Activated T-cell treated with anti-CD3 and anti-CD28 coated beads, Interleukin-2, amount 50 U/mL, for 72 hours (primary cell): ENCODE data around the gene LRRC30. TPM values are rescaled to one million over a fixed set of nuclear protein-coding genes. Genes with fewer than 3 reads are reported as not detected.

ENCODE experiments used
- ATAC-seq, 2 donors: fragments of 150-1000 bp; cut with Tn5 transposase; replicated peaks in 1 of 2; 2 replicates each; pipeline ENCODE4 v1.10.0; 2021; ENCODE audit warnings: moderate library complexity in 2 of 2, mild to moderate bottlenecking in 1 of 2
- DNase-seq, 2 donors: peaks; one replicate each; pipeline ENCODE4 v3.0.0; 2021 to 2022; ENCODE audit warnings: mixed read lengths in 1 of 2
- H3K27ac Mint-ChIP-seq: one replicate; pipeline ENCODE4 v1.8.0; 2022; ENCODE audit warnings: mild to moderate bottlenecking, moderate library complexity, mixed read lengths
- H3K27me3 Mint-ChIP-seq: one replicate; pipeline ENCODE4 v1.8.0; 2022; ENCODE audit warnings: low read depth, mixed read lengths
- H3K36me3 Mint-ChIP-seq, 2 donors: one replicate each; pipeline ENCODE4 v1.8.0; 2022; ENCODE audit warnings: mixed read lengths in 2 of 2, mild to moderate bottlenecking in 1 of 2; ENCODE audit not compliant: insufficient read depth in 2 of 2
- H3K4me1 Mint-ChIP-seq: one replicate; pipeline ENCODE4 v1.8.0; 2022; ENCODE audit warnings: low read depth, mixed read lengths
- H3K4me3 Mint-ChIP-seq, 2 donors: one replicate each; pipeline ENCODE4 v1.8.0; 2022; ENCODE audit warnings: mild to moderate bottlenecking in 2 of 2, mixed read lengths in 2 of 2, moderate library complexity in 2 of 2
- H3K9me3 Mint-ChIP-seq, 2 donors: one replicate each; pipeline ENCODE4 v1.8.0; 2022; ENCODE audit warnings: mixed read lengths in 2 of 2
- total RNA-seq, 2 donors: library from RNA; stranded (reverse); gene quantifications; one replicate each; pipeline ENCODE4 v1.2.3, GENCODE V29; 2022

The LRRC30 gene
- total RNA-seq, 2 donors from 2014 or later, result not detected

DNA sequence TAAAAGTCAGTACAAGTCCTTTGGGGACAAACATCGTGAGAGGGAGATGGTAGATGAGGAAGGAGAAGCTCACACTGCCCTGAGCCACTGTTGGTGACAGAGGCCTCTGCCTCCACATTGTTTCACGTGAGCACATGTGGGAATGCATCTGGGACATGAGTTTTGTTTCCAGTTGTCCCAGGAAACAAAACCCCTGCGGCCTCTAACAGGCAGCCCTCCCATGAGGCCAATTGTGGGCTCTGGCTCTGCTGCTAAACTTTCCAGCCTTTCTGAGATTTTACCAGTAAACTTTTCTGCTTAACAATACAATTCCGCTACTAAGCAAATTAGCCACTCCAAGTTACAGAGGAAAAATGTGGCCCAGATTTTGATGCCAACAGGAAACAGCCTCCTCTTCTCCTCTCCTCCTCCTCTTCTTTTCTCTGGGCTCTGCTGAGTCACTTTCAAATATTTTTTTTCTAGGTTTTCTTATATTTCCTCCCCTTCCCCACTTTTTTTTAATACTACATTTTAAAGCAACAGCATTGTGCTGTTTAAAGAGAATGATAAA, 23.4 kb upstream of the LRRC30 start:
- Mint-ChIP-seq H3K9me3 (no peaks in the 10 kb centered on the region), H3K27me3 (no peaks in the 10 kb centered on the region), H3K36me3 (no peaks in the 10 kb centered on the region), H3K27ac (no peak overlapping the region), H3K4me1 (no peaks in the 10 kb centered on the region), H3K4me3 (no peak overlapping the region)
- ATAC-seq (no peak), DNase-seq (no peak)

DNA sequence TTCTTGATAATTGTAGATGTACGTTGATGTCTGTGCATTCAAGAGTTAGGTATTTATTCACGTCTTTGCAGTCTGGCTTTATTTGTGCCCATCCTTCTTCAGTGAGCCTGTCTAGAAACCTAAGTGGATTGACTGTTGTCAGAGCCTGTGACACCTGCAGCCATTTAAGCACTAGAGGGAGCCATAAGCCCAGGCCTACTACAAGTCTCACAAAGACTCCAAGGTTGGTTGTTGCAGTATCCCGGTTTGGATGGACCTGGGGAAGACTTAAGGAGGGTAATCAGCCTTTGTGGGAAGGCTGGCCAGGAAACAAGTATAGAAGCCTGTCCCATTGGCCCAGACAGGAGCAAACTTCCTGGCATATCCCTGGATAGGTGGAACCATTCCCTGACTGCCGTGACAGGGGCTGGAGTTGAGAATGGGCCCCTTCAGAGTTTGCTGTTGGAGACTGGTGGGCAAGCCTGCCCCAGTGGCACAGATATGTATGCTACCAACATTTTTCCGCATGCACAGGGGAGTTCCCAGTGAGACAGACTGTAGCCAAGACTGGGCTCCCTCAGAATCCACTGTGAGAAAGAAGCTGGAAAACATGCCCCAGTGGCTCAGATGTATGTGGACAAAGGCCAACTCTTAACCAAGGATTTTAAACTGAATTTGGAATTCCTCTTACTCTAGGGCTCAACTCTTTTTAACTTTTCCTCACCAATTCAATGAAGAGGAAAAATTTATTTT, 9.3 kb upstream of the LRRC30 start:
- no peak overlapping the region for H3K4me3 Mint-ChIP-seq
- no peak overlapping the region for H3K27ac Mint-ChIP-seq
- no peaks in the 10 kb centered on the region for H3K27me3 Mint-ChIP-seq
- no peak for ATAC-seq
- H3K4me1 Mint-ChIP-seq, result no peaks in the 10 kb centered on the region
- DNase-seq, result peak; percentile 3 to 6
- H3K9me3 Mint-ChIP-seq, result no peaks in the 10 kb centered on the region
- H3K36me3 Mint-ChIP-seq, result no peaks in the 10 kb centered on the region

DNA sequence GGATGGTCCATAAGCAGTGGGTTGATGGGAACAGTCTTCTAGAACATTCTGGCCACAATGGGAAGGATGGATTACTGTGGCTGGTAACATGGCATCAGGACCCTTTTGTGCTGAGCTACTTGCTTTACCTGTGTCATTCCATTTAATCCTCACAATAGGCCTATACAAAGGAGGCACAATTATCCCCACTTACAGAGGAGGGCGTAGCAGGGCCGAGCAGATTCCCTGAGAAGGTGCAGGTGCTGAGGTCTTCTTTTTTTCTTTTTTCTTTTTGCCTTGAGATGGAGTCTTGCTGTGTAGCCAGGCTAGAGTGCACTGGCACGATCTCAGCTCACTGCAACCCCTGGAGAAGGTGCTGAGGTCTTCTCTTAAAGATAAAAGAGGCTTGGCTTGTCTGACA, 6.7 kb upstream of the LRRC30 start:
- Mint-ChIP-seq H3K36me3 (no peaks in the 10 kb centered on the region), H3K4me1 (no peaks in the 10 kb centered on the region), H3K4me3 (no peak overlapping the region), H3K27me3 (no peaks in the 10 kb centered on the region), H3K9me3 (no peaks in the 10 kb centered on the region), H3K27ac (no peak overlapping the region)
- DNase-seq (no peak), ATAC-seq (no peak)

DNA sequence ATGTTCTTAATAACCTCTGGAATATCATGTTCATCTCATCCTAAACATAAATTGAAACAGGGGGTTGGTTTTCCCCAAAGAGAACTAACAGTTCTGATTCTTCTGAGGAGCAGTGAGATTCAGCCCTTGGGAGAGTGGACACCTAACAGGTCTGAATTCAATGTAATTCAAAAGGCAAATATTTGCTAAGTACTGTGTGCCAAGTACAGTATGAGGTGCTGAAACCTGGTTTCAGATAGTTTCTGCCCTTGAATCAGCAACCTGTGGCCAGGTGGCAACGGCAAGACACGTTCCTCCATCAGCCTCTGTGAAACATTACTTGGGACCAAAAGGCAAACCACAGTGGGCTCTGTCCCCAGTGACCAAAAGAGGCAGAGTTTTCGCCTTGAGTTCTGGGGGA, 1.3 kb downstream of the LRRC30 start:
- DNase-seq (no peak), ATAC-seq (no peak)
- H3K27ac Mint-ChIP-seq, result no peak overlapping the region
- H3K4me1 Mint-ChIP-seq, result no peaks in the 10 kb centered on the region
- H3K9me3 Mint-ChIP-seq, result no peaks in the 10 kb centered on the region
- no peaks in the 10 kb centered on the region for H3K27me3 Mint-ChIP-seq
- H3K4me3 Mint-ChIP-seq, result no peak overlapping the region
- H3K36me3 Mint-ChIP-seq, result peaks cover 0 to 1% of the 10 kb centered on the region in 2 donors

DNA sequence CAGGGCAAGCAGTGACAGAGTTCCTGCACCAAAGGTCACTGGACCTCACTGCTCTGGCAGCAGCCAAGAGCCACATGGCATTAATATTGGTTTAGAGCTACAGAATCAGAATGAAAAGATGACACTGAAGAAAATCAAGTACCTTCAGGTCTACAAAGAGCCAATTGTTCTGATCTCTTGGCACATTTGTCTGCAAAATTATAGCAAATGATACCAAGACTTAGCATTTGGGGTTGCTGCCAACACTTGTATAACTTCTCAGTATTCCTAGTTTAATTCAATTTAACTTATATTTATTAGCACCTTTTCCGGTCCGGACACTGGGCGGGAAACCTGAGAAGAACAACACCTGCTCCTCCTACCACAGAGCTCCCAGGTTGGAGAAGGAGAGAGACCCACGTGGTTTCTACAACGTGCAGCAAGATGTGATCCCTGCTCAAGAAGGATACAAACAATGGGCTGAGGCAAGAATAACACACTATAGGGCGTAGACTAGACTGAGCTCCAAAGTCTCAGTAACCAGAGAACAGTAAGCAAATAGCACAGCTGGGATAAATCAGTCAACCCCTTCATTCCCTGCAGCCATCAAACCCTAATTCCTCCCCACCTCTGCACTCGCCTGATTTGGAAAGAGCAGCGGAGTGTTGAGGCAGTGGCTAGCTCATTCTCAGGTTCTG, 2.4 kb downstream of the LRRC30 start:
- no peaks in the 10 kb centered on the region for H3K27me3 Mint-ChIP-seq
- no peaks in the 10 kb centered on the region for H3K9me3 Mint-ChIP-seq
- peaks cover 0 to 1% of the 10 kb centered on the region in 2 donors for H3K36me3 Mint-ChIP-seq
- H3K4me3 Mint-ChIP-seq, result no peak overlapping the region
- H3K27ac Mint-ChIP-seq, result no peak overlapping the region
- DNase-seq (no peak), ATAC-seq (no peak)
- no peaks in the 10 kb centered on the region for H3K4me1 Mint-ChIP-seq

DNA sequence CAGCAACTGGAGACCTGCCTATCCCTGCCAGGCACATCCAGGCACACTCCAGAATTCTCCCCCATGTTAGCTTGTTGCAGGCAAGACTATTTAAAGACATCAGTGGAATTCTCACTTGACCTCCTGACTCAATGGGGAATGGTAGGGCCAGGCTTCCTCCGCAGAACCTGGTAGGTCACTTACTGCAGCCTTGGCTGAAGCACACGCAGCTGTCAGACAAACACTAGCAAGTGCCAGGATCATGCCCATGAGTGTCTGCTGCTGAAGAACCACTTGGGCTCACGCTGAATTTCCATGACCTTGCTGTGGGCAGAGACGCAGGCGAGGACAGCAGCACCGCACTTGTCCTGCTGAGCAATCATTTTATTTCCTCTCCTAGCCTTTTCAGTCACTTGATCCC, 3.2 kb downstream of the LRRC30 start:
- H3K27ac Mint-ChIP-seq, result no peak overlapping the region
- H3K9me3 Mint-ChIP-seq, result no peaks in the 10 kb centered on the region
- no peak overlapping the region for H3K4me3 Mint-ChIP-seq
- H3K4me1 Mint-ChIP-seq, result no peaks in the 10 kb centered on the region
- no peak for ATAC-seq
- H3K27me3 Mint-ChIP-seq, result no peaks in the 10 kb centered on the region
- H3K36me3 Mint-ChIP-seq, result peaks cover 0 to 1% of the 10 kb centered on the region in 2 donors
- no peak for DNase-seq

DNA sequence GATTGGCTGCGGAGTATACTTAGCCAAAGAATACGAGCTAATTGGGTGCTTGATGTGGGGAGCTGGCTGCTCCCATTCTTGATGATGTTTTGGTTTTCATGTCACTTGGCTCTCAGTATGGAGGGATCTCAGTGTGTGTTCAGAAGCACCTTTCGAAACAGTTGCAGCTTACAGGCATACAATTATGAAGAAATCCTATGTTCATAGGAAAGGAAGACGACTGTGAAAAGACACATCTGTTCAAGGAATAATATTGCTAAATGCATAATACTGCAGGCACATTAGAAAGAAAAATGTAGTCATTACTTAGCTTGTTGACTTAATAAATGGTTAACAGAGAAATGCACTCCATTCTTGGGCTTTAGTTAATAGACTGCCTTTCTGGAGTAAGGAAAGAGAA, 4.1 kb downstream of the LRRC30 start:
- no peak overlapping the region for H3K4me3 Mint-ChIP-seq
- H3K27me3 Mint-ChIP-seq, result no peaks in the 10 kb centered on the region
- peaks cover 0 to 1% of the 10 kb centered on the region in 2 donors for H3K36me3 Mint-ChIP-seq
- DNase-seq, result no peak
- H3K9me3 Mint-ChIP-seq, result no peaks in the 10 kb centered on the region
- H3K27ac Mint-ChIP-seq, result no peak overlapping the region
- no peak for ATAC-seq
- H3K4me1 Mint-ChIP-seq, result no peaks in the 10 kb centered on the region

DNA sequence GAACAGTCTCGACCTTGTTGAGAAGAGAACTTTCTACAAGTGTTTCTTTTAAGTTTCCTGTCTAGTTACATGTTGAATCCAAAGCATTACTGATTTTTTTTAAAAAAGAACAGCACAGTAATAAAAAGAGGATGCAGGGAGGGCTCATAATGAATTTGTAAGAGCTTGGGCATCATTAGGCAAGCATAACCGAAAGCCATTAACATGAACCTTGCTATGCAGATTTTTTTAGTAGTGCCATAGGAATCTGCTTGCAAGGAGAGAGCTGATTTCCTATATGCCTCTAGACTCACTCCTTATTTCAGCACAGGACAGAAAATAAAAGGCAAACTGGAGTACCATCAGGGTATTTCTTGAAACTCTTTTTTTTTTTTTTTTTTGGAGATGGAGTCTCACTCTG, 5.2 kb downstream of the LRRC30 start:
- no peak for DNase-seq
- Mint-ChIP-seq H3K27me3 (no peaks in the 10 kb centered on the region), H3K9me3 (peaks cover 2% of the 10 kb centered on the region in 2 donors), H3K4me3 (no peak overlapping the region), H3K36me3 (peaks cover 0 to 1% of the 10 kb centered on the region in 2 donors), H3K27ac (no peak overlapping the region), H3K4me1 (no peaks in the 10 kb centered on the region)
- no peak for ATAC-seq

DNA sequence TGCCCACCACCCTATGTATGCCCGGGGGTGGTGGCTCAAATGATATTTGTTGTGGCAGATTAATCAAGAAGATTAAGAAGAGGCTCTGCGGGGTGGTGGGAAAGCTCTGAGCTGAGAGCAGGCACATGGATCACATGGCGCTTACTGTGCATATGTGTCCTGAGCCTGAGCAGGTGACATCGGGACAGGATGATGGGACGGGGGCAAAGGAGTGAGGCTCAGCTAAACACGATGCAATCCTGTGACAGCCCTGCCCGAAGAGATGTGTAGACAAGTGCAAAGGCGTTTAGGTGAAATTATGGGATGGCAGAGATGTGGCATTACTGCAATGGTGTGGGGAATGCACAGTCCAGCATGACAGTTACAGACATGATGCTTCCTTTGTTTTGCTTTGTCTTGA, 6.0 kb downstream of the LRRC30 start:
- Mint-ChIP-seq H3K36me3 (peaks cover 0 to under 1% of the 10 kb centered on the region in 2 donors), H3K27ac (no peak overlapping the region), H3K4me3 (no peak overlapping the region), H3K9me3 (peaks cover 2% of the 10 kb centered on the region in 2 donors), H3K27me3 (no peaks in the 10 kb centered on the region), H3K4me1 (no peaks in the 10 kb centered on the region)
- DNase-seq, result no peak
- no peak for ATAC-seq

DNA sequence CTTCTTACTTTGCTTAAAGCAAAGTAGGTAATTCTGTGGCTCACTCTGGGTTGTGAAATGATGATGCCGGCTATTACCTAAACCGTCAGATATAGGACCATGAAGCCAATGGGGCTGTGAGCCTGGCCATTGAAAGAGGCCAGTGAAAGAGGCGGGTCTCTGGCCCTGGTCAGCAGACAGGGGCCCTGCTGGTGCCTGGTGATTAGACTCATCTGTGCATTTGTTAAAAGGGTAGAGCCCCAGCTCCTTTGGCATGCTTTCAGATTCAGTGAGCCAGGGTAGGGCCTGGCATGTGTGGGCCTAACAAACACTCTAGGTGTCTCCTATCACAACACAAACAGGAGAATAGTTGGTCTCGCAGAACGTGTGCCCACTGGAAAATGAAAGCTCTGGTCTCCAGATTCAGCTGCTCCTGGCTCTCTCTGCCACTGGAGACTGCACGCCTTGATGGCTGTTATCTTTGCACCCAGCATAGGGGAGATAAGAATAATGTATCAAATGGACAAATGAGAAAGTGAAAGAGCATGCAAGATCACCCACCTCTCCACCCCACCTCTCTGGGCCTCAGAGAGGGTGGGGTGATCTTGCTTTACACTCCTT, 6.9 kb downstream of the LRRC30 start:
- Mint-ChIP-seq H3K4me1 (no peaks in the 10 kb centered on the region), H3K9me3 (peaks cover 2% of the 10 kb centered on the region in 2 donors), H3K4me3 (no peak overlapping the region), H3K27ac (no peak overlapping the region), H3K36me3 (no peaks in the 10 kb centered on the region), H3K27me3 (no peaks in the 10 kb centered on the region)
- ATAC-seq (no peak), DNase-seq (no peak)

DNA sequence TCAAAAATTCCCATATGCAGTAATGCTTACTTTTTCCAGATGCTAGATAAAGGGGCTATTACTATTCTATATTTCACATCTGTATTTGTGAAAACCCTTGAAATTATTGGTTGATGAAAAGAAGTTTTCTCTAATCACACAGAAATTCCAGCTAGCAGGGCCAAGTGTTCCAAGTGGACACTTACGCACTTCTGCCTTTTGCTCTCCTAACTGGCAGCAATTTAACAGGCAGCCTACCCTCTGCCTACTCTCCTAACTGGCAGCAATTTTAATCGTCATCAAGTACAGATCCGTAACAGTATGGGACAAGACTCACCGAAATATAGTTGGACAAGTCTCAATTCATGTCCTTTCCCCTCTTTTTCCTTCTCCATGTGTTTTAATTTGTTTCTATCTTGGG, 12.0 kb downstream of the LRRC30 start:
- Mint-ChIP-seq H3K4me1 (no peaks in the 10 kb centered on the region), H3K27ac (no peak overlapping the region), H3K36me3 (no peaks in the 10 kb centered on the region), H3K27me3 (no peaks in the 10 kb centered on the region), H3K9me3 (peaks cover 2 to 6% of the 10 kb centered on the region in 2 donors), H3K4me3 (no peak overlapping the region)
- DNase-seq, result no peak
- ATAC-seq, result no peak

DNA sequence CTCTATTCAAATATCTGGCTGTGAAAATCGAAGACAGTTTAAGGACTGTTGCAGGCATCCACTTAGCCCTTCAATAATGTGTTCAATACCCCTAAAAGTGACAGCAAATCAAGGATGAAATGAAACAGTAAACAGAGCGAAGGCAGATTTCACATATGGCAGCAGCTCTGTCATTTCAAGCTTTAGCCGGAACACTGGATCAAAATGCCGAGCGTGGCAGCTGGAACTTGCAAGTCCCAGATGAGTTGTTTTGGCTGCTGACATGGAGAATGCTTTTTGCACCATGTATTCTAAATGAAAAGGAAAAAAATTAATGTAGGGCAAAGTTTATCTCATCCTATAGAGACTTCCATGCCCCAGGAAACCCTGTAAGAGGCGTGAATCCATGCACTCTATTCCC, 18.0 kb downstream of the LRRC30 start:
- H3K36me3 Mint-ChIP-seq, result peaks cover 0 to 2% of the 10 kb centered on the region in 2 donors
- H3K4me3 Mint-ChIP-seq, result no peak overlapping the region
- ATAC-seq (no peak), DNase-seq (no peak)
- no peaks in the 10 kb centered on the region for H3K27me3 Mint-ChIP-seq
- peaks cover 0 to 6% of the 10 kb centered on the region in 2 donors for H3K9me3 Mint-ChIP-seq
- no peak overlapping the region for H3K27ac Mint-ChIP-seq
- no peaks in the 10 kb centered on the region for H3K4me1 Mint-ChIP-seq

DNA sequence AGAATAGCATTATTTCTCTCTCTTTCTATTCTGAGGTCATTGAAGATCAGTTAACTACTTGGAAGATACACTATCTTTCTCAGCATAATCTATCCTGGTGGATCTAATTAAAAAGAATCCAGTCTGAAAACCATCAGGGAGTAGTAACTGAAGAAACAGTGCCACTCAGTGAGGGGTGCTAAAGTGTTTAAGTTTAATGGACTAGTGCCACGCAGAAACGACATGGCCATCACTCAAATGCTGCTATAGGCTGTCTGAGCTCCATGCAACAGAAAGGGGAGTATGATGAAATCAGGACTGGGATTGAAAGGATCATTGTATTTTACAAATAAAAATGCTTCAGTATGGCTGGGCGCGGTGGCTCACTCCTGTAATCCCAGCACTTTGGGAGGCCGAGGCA, 23.3 kb downstream of the LRRC30 start:
- no peak overlapping the region for H3K27ac Mint-ChIP-seq
- ATAC-seq (no peak), DNase-seq (no peak)
- no peaks in the 10 kb centered on the region for H3K27me3 Mint-ChIP-seq
- no peak overlapping the region for H3K4me3 Mint-ChIP-seq
- H3K4me1 Mint-ChIP-seq, result no peaks in the 10 kb centered on the region
- H3K9me3 Mint-ChIP-seq, result peaks cover 0 to 2% of the 10 kb centered on the region in 2 donors
- H3K36me3 Mint-ChIP-seq, result peaks cover 0 to 2% of the 10 kb centered on the region in 2 donors
